Endodermal cell (in vitro differentiated cells): ENCODE measurements around the gene ABHD15. TPM values are rescaled to one million over a fixed set of nuclear protein-coding genes. Genes with fewer than 3 reads are reported as not detected.

Experiments
- DNase-seq: peaks from one replicate; pipeline ENCODE4 v3.0.0-alpha.2; 2017
- H3K27ac ChIP-seq: 2 replicates; pipeline ENCODE4 v1.5.1; 2013; ENCODE audit warnings: mild to moderate bottlenecking, low read depth, low read length, moderate library complexity
- H3K27me3 ChIP-seq: 2 replicates; pipeline ENCODE4 v1.6.1; 2013; ENCODE audit warnings: mild to moderate bottlenecking, low read length, moderate library complexity; ENCODE audit not compliant: insufficient read depth, control insufficient read depth, poor library complexity, severe bottlenecking
- H3K36me3 ChIP-seq: 2 replicates; pipeline ENCODE4 v1.7.0; 2013; ENCODE audit warnings: mild to moderate bottlenecking, low read length, moderate library complexity; ENCODE audit not compliant: control insufficient read depth, insufficient read depth
- H3K4me1 ChIP-seq: one replicate; pipeline ENCODE4 v1.7.0; 2013; ENCODE audit warnings: low read length; ENCODE audit not compliant: control insufficient read depth, insufficient read depth
- H3K4me3 ChIP-seq: 2 replicates; pipeline ENCODE4 v1.5.1; 2013; ENCODE audit warnings: mild to moderate bottlenecking, low read length, moderate library complexity
- H3K9ac ChIP-seq: 2 replicates; pipeline ENCODE4 v1.6.1; 2013; ENCODE audit warnings: mild to moderate bottlenecking, low read length, moderate library complexity; ENCODE audit not compliant: poor library complexity, severe bottlenecking; ENCODE audit errors: extremely low read depth
- H3K9me3 ChIP-seq: 2 replicates; pipeline ENCODE4 v1.6.1; 2013; ENCODE audit warnings: mild to moderate bottlenecking, low read length, moderate library complexity; ENCODE audit not compliant: control insufficient read depth
- H3K27ac Mint-ChIP-seq: 2 replicates; pipeline ENCODE4 v1.8.0; 2020; ENCODE audit warnings: mixed read lengths
- H3K27me3 Mint-ChIP-seq: 2 replicates; pipeline ENCODE4 v1.8.0; 2021; ENCODE audit warnings: mild to moderate bottlenecking, mixed read lengths; ENCODE audit not compliant: insufficient read depth
- H3K36me3 Mint-ChIP-seq: 2 replicates; pipeline ENCODE4 v1.8.0; 2020; ENCODE audit warnings: low read depth, mixed read lengths
- H3K4me1 Mint-ChIP-seq: 2 replicates; pipeline ENCODE4 v1.8.0; 2020; ENCODE audit warnings: mixed read lengths
- H3K4me3 Mint-ChIP-seq: 2 replicates; pipeline ENCODE4 v1.8.0; 2020; ENCODE audit warnings: mild to moderate bottlenecking, moderate library complexity, mixed read lengths
- H3K9me3 Mint-ChIP-seq: 2 replicates; pipeline ENCODE4 v1.8.0; 2020; ENCODE audit warnings: mild to moderate bottlenecking, mixed read lengths
- WGBS, 2 experiments: methylation state at CpG; one replicate each; pipeline versions ENCODE4 v1.1.5 to v1.1.7; 2013; ENCODE audit warnings: missing lambda C conversion rate in 2 of 2, mixed read lengths in 1 of 2; ENCODE audit not compliant: insufficient coverage in 1 of 2, insufficient read length in 1 of 2; 5-methylcytosine and 5-hydroxymethylcytosine counted together
- total RNA-seq, 2 donors: library from RNA; stranded (reverse); fragmentation: NEBNext Ultra II Directional in 1 of 2; extraction: Animal tissue kit (Norgen Biotek cat#: 25700) in 1 of 2; gene quantifications; 2 replicates in 1 of 2; 3 replicates in 1 of 2; pipeline ENCODE4 v1.2.1, GENCODE V29; 2021
- TF ChIP-seq, protein P1 (sequence below): fragments of 200-600 bp; sonication (generic); conservative IDR thresholded peaks from 2 replicates; pipeline ENCODE4 v1.5.0; 2021; ENCODE audit warnings: antibody characterized with exemption, mild to moderate bottlenecking

Gene ABHD15
- total RNA-seq, 2 donors from 2014 or later = 1.4 to 2.1 TPM

DNA sequence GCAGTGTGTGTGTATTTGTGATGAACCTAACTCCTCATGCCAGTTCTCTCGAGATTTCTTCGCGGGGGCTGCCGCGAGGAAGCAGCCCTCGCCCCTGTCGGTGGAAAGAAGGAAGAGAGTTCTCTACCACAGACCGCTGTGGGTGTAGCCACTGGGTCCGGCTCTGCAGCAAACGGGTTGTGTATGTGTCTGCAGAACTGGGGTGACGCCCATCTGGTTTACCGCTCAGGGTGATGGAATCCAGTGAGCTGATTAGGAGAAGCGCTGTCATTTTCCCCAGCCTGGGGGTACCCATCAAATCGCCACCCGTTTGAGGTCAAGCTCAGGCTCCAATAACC lies 48.2 kb upstream of the ABHD15 start:
- H3K27ac Mint-ChIP-seq = no peak overlapping the region
- H3K9me3 ChIP-seq = no peaks in the 10 kb centered on the region
- no peaks in the 10 kb centered on the region for H3K36me3 Mint-ChIP-seq
- peaks cover 70% of the 10 kb centered on the region for H3K27me3 ChIP-seq
- H3K27me3 Mint-ChIP-seq = peaks cover 96% of the 10 kb centered on the region
- H3K27ac ChIP-seq = peak overlapping the region; percentile 88
- peak overlapping the region; percentile 52 for H3K4me3 Mint-ChIP-seq
- WGBS, 2 experiments = 69 to 81% methylated on average over 8 to 15 of the region's 15 CpGs
- peaks cover 2% of the 10 kb centered on the region for H3K4me1 Mint-ChIP-seq
- TF ChIP-seq, protein P1, sequence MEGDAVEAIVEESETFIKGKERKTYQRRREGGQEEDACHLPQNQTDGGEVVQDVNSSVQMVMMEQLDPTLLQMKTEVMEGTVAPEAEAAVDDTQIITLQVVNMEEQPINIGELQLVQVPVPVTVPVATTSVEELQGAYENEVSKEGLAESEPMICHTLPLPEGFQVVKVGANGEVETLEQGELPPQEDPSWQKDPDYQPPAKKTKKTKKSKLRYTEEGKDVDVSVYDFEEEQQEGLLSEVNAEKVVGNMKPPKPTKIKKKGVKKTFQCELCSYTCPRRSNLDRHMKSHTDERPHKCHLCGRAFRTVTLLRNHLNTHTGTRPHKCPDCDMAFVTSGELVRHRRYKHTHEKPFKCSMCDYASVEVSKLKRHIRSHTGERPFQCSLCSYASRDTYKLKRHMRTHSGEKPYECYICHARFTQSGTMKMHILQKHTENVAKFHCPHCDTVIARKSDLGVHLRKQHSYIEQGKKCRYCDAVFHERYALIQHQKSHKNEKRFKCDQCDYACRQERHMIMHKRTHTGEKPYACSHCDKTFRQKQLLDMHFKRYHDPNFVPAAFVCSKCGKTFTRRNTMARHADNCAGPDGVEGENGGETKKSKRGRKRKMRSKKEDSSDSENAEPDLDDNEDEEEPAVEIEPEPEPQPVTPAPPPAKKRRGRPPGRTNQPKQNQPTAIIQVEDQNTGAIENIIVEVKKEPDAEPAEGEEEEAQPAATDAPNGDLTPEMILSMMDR = peak; percentile 19
- H3K9ac ChIP-seq = no peak overlapping the region
- H3K4me3 ChIP-seq = peak overlapping the region; percentile 65
- DNase-seq = no peak
- H3K4me1 ChIP-seq = no peaks in the 10 kb centered on the region
- H3K36me3 ChIP-seq = no peaks in the 10 kb centered on the region
- peaks cover 1% of the 10 kb centered on the region for H3K9me3 Mint-ChIP-seq

DNA sequence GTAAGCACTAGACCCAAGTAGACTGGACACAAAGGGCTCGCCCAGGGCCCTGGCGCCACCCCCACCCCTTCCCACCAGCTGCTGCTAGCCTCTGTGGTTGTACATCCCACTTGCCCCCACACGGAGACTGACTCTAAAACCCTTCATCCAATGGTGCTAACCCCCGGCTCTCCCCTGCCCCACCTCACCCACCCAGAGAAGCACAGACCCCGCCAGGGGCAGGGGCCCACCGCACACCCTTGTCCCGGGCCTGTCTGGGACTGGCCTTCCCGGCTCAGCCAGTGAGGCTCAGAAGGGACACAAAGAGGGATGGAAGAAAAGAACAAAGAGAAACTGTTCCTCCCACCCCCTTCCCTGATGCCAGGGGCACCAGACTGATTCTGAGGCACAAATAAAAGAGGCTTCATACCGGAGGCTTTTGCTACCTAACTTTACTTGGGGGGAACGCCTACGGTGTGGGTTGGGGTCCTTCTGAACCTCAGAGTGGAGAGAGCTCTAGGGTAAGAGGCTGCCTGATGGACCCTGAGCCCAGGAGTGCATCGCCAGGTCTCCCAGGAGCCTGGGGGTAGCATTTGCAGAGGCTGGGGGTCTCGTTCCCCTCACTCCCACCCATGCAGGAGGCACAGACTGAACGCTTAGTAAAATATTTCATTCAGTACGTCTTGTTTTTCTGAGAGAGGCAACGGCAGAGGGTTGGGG lies 47.7 kb upstream of the ABHD15 start:
- Mint-ChIP-seq H3K4me3 (no peak overlapping the region), H3K36me3 (no peaks in the 10 kb centered on the region), H3K27ac (no peak overlapping the region), H3K27me3 (peaks cover 93% of the 10 kb centered on the region), H3K4me1 (peaks cover 2% of the 10 kb centered on the region), H3K9me3 (peaks cover 1% of the 10 kb centered on the region)
- H3K9ac ChIP-seq = no peak overlapping the region
- no peak overlapping the region for H3K4me3 ChIP-seq
- H3K27me3 ChIP-seq = peaks cover 65% of the 10 kb centered on the region
- H3K4me1 ChIP-seq = no peaks in the 10 kb centered on the region
- no peaks in the 10 kb centered on the region for H3K36me3 ChIP-seq
- 83 to 100% methylated on average over 1 to 16 of the region's 16 CpGs for WGBS, 2 experiments
- peak overlapping the region; percentile 88 for H3K27ac ChIP-seq
- peak; percentile 63 for DNase-seq
- no peaks in the 10 kb centered on the region for H3K9me3 ChIP-seq
- TF ChIP-seq, protein P1 = no peak

DNA sequence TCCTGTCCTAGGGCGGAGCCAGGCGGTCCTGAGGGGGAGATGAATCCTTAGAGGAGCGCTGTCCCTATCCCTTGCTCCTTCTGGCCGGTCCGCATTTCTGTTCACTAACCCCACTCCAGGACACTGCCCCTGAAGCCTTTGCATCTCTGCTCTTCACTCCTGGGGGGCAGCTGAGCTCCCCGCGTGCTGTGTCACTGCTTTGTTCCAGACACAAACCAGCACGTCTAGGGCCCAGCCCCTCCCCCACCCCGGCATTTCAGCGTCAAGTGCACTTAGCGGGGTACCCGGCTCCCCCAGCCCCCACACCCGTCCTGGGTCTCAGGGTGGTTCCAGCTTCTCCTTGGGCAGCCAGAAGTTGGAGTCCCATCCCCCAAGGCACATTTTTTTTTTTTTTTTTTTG lies 47.0 kb upstream of the ABHD15 start:
- DNase-seq = no peak
- Mint-ChIP-seq H3K4me1 (peaks cover 2% of the 10 kb centered on the region), H3K9me3 (peaks cover 1% of the 10 kb centered on the region), H3K27ac (no peak overlapping the region), H3K36me3 (no peaks in the 10 kb centered on the region), H3K4me3 (no peak overlapping the region), H3K27me3 (peaks cover 91% of the 10 kb centered on the region)
- Histone ChIP-seq H3K27ac (peak overlapping the region; percentile 88), H3K4me3 (no peak overlapping the region), H3K9ac (no peak overlapping the region), H3K27me3 (peaks cover 59% of the 10 kb centered on the region), H3K9me3 (no peaks in the 10 kb centered on the region), H3K36me3 (no peaks in the 10 kb centered on the region), H3K4me1 (no peaks in the 10 kb centered on the region)
- TF ChIP-seq, protein P1 = no peak
- WGBS, 2 experiments = 52 to 56% methylated on average over 8 to 13 of the region's 13 CpGs
